Measurements from ENCODE around the gene RAN. TPM values are rescaled to one million over a fixed set of nuclear protein-coding genes. Genes with fewer than 3 reads are reported as not detected.

Gene RAN
- total and polyA plus RNA-seq, 5 donors from 2014 or later: 298 to 837 (median 688) TPM

DNA sequence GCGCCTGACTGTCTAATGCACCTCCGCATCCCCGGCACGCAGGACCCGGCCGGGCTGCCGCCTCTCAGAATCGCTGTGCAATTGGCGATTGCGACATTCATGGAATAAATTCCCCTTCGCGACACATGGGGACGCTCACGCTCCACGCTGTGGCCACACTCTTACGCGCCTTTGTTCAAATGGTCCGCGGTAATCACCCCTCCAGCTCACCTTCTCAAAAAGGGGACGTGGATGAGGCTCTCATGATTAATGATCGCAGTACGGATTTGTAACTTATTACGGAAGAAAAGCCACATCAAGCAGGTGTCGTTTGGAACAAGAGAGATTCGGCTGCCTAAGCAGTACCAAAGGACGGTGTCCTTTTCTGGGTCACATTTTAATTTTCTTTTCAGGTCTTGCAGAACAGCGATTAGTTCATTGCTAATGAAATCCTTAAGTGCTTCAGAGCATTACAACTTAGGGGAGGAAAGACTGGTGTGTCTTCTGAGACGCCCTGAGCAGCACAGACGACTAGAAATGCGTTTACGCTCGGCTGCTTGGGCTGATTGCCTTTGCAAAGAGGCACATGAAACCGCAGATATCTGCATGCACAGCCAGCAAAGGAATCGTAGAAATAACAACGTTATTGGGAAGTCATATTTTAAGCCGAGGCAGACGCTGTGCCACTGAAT lies 44.5 kb downstream of the RAN start:
- Mint-ChIP-seq H3K4me3 (no peak overlapping the region), H3K36me3 (no peaks in the 10 kb centered on the region), H3K27me3 (peaks cover 40% of the 10 kb centered on the region), H3K4me1 (peaks cover 0 to 4% (median 0%) of the 10 kb centered on the region in 4 donors), H3K27ac (peak overlapping the region in 1 of 3 donors; percentile 28), H3K9me3 (peaks cover 0 to 12% (median 8%) of the 10 kb centered on the region in 7 donors)
- Histone ChIP-seq H3K27ac (ENCODE audit: insufficient read depth, low read length, poor library complexity, severe bottlenecking) (no peak overlapping the region), H3K9me3 (ENCODE audit: control insufficient read depth in 2 of 2, low read length in 2 of 2) (peaks cover 0 to 11% of the 10 kb centered on the region in 2 experiments), H3K27me3 (ENCODE audit: control insufficient read depth, insufficient read depth, low read length) (peaks cover 11% of the 10 kb centered on the region), H3K4me3 (ENCODE audit: low read depth, low read length) (no peak overlapping the region), H3K4me1 (ENCODE audit: control insufficient read depth, insufficient read depth, low read length, poor library complexity, severe bottlenecking) (no peaks in the 10 kb centered on the region), H3K36me3 (ENCODE audit: control insufficient read depth, insufficient read depth, low read length) (no peaks in the 10 kb centered on the region)
- DNase-seq (peak in 1 of 3 donors; percentile 15), ATAC-seq (ENCODE audit: low read depth in 2 of 2) (peak in 1 of 2 donors; percentile 25)

DNA sequence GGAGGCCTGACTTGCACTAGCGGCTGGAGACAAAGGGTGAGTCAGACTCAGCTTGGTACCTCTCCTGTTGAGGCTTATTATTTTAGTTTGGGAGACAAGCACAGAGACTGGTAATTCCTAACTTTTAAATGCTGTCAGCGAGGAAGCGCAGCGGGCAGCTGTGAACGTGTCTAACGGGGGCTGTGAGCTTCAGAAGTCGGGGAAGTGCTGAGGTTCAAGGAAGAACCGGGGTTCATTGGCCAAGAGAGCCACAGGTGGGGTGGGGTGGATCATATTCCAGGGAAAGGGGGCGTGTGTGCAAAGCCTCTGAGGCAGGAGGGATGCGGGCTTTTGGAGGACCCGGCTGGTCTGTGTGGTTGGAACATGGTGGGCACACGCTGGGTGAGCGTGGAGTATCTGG lies 45.7 kb downstream of the RAN start:
- no peak overlapping the region for H3K4me3 Mint-ChIP-seq
- no peaks in the 10 kb centered on the region for H3K36me3 Mint-ChIP-seq
- Histone ChIP-seq H3K9me3 (ENCODE audit: control insufficient read depth in 2 of 2, low read length in 2 of 2) (no peaks in the 10 kb centered on the region), H3K27ac (ENCODE audit: insufficient read depth, low read length, poor library complexity, severe bottlenecking) (no peak overlapping the region), H3K4me3 (ENCODE audit: low read depth, low read length) (no peak overlapping the region), H3K27me3 (ENCODE audit: control insufficient read depth, insufficient read depth, low read length) (peaks cover 11% of the 10 kb centered on the region), H3K4me1 (ENCODE audit: control insufficient read depth, insufficient read depth, low read length, poor library complexity, severe bottlenecking) (no peaks in the 10 kb centered on the region), H3K36me3 (ENCODE audit: control insufficient read depth, insufficient read depth, low read length) (no peaks in the 10 kb centered on the region)
- ATAC-seq (ENCODE audit: low read depth in 2 of 2) (no peak), DNase-seq (no peak)
- peaks cover 0 to 10% (median 0%) of the 10 kb centered on the region in 7 donors for H3K9me3 Mint-ChIP-seq
- H3K27ac Mint-ChIP-seq: no peak overlapping the region
- H3K4me1 Mint-ChIP-seq: peaks cover 0 to 4% (median 0%) of the 10 kb centered on the region in 4 donors
- H3K27me3 Mint-ChIP-seq: peaks cover 32% of the 10 kb centered on the region

DNA sequence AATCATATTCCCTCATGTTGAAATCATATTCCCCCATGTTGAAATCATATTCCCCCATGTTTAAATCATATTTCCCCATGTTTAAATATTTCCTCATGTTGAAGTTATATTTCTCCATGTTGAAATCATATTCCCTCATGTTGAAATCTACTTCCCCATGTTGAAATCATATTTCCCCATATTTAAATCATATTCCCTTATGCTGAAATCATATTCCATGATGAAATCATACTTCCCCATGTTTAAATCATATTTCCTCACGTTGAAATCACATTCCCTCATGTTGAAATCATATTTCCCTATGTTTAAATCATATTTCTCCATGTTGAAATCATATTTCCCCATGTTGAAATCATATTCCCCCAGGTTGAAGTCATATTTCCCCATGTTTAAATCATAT lies 47.2 kb downstream of the RAN start:
- H3K27me3 ChIP-seq (ENCODE audit: control insufficient read depth, insufficient read depth, low read length): peaks cover 11% of the 10 kb centered on the region
- ATAC-seq (ENCODE audit: low read depth in 2 of 2): no peak
- Mint-ChIP-seq H3K4me3 (no peak overlapping the region), H3K36me3 (no peaks in the 10 kb centered on the region), H3K27me3 (peaks cover 32% of the 10 kb centered on the region), H3K27ac (no peak overlapping the region), H3K9me3 (peaks cover 0 to 12% (median 0%) of the 10 kb centered on the region in 7 donors), H3K4me1 (peaks cover 0 to 4% (median 0%) of the 10 kb centered on the region in 4 donors)
- H3K36me3 ChIP-seq (ENCODE audit: control insufficient read depth, insufficient read depth, low read length): no peaks in the 10 kb centered on the region
- H3K27ac ChIP-seq (ENCODE audit: insufficient read depth, low read length, poor library complexity, severe bottlenecking): no peak overlapping the region
- no peaks in the 10 kb centered on the region for H3K4me1 ChIP-seq (ENCODE audit: control insufficient read depth, insufficient read depth, low read length, poor library complexity, severe bottlenecking)
- H3K9me3 ChIP-seq (ENCODE audit: control insufficient read depth in 2 of 2, low read length in 2 of 2): no peaks in the 10 kb centered on the region
- H3K4me3 ChIP-seq (ENCODE audit: low read depth, low read length): no peak overlapping the region
- DNase-seq: no peak

DNA sequence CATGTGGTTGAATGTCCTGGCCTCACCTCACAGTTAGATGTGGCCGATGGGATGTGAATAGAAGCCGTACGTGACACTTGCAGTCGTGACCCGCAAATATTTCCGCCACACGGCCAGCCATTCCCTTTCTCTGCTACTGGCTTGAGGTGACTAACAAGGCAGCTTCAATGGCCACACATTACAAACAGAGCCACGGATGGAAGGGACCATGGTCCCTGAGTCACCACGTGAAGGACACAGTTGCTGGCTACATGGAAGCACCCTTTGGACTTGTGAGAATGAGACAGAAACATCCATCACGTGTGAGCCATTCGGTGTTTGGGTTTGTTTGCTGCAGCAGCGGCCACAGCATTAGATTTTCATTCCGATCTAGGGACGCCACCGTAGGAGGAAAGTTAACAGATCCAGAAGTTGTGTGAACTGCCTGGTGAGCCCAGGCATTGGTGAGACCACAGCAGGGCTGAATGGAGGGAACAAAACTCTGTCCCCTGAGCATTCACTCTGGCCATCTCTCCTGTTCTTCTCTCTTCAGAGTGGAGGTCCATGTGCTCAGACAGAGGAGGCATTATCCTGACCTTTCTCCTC lies 48.3 kb downstream of the RAN start:
- H3K4me1 ChIP-seq (ENCODE audit: control insufficient read depth, insufficient read depth, low read length, poor library complexity, severe bottlenecking): no peaks in the 10 kb centered on the region
- H3K36me3 Mint-ChIP-seq: no peaks in the 10 kb centered on the region
- no peaks in the 10 kb centered on the region for H3K9me3 ChIP-seq (ENCODE audit: control insufficient read depth in 2 of 2, low read length in 2 of 2)
- H3K4me1 Mint-ChIP-seq: peaks cover 0 to 4% (median 0%) of the 10 kb centered on the region in 4 donors
- no peak overlapping the region for H3K27ac ChIP-seq (ENCODE audit: insufficient read depth, low read length, poor library complexity, severe bottlenecking)
- peaks cover 11% of the 10 kb centered on the region for H3K27me3 ChIP-seq (ENCODE audit: control insufficient read depth, insufficient read depth, low read length)
- no peak overlapping the region for H3K4me3 ChIP-seq (ENCODE audit: low read depth, low read length)
- peaks cover 0 to 6% (median 0%) of the 10 kb centered on the region in 7 donors for H3K9me3 Mint-ChIP-seq
- ATAC-seq (ENCODE audit: low read depth in 2 of 2) (no peak), DNase-seq (no peak)
- no peak overlapping the region for H3K4me3 Mint-ChIP-seq
- no peak overlapping the region for H3K27ac Mint-ChIP-seq
- H3K27me3 Mint-ChIP-seq: peaks cover 27% of the 10 kb centered on the region
- no peaks in the 10 kb centered on the region for H3K36me3 ChIP-seq (ENCODE audit: control insufficient read depth, insufficient read depth, low read length)

DNA sequence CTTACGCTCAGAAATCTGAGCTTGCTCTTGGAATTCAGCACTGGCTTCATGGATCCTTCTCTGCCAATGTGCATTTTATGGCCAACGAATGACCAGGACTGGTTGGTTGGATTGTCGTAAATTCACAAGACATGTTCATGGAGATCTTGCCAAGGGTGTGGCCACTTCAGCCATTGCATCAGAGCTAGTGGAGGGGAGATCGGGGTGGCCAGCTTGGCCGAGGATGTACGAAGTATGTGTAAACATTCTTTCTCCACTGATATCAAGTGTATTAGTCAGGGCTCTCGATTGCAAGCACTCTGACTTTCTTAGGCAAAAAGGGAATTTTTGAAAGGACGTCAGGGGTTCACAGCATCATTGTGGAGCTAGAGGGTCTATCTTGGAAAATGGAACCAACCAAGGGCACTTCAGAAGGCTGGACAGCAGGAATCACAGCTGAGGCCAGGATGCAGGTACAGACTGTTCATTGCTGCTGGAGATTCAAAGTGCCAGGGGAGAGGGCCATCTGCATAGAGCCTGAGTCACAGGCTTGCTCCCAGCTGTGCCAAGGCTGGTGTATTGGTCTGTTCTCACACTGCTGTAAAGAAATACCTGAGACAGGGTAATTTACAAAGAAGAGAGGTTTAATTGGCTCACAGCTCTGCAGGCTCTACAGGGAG lies 49.0 kb downstream of the RAN start:
- Histone ChIP-seq H3K27me3 (ENCODE audit: control insufficient read depth, insufficient read depth, low read length) (peaks cover 11% of the 10 kb centered on the region), H3K36me3 (ENCODE audit: control insufficient read depth, insufficient read depth, low read length) (no peaks in the 10 kb centered on the region), H3K27ac (ENCODE audit: insufficient read depth, low read length, poor library complexity, severe bottlenecking) (no peak overlapping the region), H3K9me3 (ENCODE audit: control insufficient read depth in 2 of 2, low read length in 2 of 2) (no peaks in the 10 kb centered on the region), H3K4me3 (ENCODE audit: low read depth, low read length) (no peak overlapping the region), H3K4me1 (ENCODE audit: control insufficient read depth, insufficient read depth, low read length, poor library complexity, severe bottlenecking) (no peaks in the 10 kb centered on the region)
- peaks cover 23% of the 10 kb centered on the region for H3K27me3 Mint-ChIP-seq
- no peak overlapping the region for H3K27ac Mint-ChIP-seq
- H3K36me3 Mint-ChIP-seq: no peaks in the 10 kb centered on the region
- peaks cover 0 to 4% (median 0%) of the 10 kb centered on the region in 4 donors for H3K4me1 Mint-ChIP-seq
- ATAC-seq (ENCODE audit: low read depth in 2 of 2) (no peak), DNase-seq (no peak)
- peaks cover 0 to 6% (median 0%) of the 10 kb centered on the region in 7 donors for H3K9me3 Mint-ChIP-seq
- no peak overlapping the region for H3K4me3 Mint-ChIP-seq

DNA sequence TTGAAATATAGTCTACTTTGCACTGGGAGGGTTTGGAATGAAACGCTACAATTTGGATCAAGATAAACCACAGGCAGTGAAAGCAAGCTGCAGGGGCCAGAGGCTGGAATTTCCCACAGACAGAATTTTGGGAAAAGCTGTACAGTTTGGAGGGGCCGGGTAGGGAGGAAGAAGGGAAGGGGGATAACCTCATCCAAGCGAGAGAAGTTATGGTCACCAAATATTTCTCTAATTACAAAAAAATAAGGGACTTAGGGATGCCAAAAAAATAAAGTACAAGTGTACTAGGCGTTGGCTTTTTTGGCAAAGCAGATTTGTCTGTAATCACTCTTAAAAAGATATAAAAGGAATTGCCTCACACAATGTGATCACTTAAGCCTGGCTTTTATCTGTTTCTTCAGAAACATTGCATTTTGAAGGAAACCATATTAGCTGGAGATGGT lies 50.7 kb downstream of the RAN start:
- H3K27me3 Mint-ChIP-seq: peaks cover 11% of the 10 kb centered on the region
- ATAC-seq (ENCODE audit: low read depth in 2 of 2) (no peak), DNase-seq (no peak)
- no peak overlapping the region for H3K27ac Mint-ChIP-seq
- H3K4me3 Mint-ChIP-seq: no peak overlapping the region
- no peak overlapping the region for H3K27ac ChIP-seq (ENCODE audit: insufficient read depth, low read length, poor library complexity, severe bottlenecking)
- H3K4me1 ChIP-seq (ENCODE audit: control insufficient read depth, insufficient read depth, low read length, poor library complexity, severe bottlenecking): no peaks in the 10 kb centered on the region
- peaks cover 0 to 3% (median 0%) of the 10 kb centered on the region in 7 donors for H3K9me3 Mint-ChIP-seq
- peaks cover 3% of the 10 kb centered on the region for H3K27me3 ChIP-seq (ENCODE audit: control insufficient read depth, insufficient read depth, low read length)
- no peaks in the 10 kb centered on the region for H3K9me3 ChIP-seq (ENCODE audit: control insufficient read depth in 2 of 2, low read length in 2 of 2)
- no peaks in the 10 kb centered on the region for H3K4me1 Mint-ChIP-seq
- no peaks in the 10 kb centered on the region for H3K36me3 Mint-ChIP-seq
- H3K4me3 ChIP-seq (ENCODE audit: low read depth, low read length): no peak overlapping the region
- no peaks in the 10 kb centered on the region for H3K36me3 ChIP-seq (ENCODE audit: control insufficient read depth, insufficient read depth, low read length)

DNA sequence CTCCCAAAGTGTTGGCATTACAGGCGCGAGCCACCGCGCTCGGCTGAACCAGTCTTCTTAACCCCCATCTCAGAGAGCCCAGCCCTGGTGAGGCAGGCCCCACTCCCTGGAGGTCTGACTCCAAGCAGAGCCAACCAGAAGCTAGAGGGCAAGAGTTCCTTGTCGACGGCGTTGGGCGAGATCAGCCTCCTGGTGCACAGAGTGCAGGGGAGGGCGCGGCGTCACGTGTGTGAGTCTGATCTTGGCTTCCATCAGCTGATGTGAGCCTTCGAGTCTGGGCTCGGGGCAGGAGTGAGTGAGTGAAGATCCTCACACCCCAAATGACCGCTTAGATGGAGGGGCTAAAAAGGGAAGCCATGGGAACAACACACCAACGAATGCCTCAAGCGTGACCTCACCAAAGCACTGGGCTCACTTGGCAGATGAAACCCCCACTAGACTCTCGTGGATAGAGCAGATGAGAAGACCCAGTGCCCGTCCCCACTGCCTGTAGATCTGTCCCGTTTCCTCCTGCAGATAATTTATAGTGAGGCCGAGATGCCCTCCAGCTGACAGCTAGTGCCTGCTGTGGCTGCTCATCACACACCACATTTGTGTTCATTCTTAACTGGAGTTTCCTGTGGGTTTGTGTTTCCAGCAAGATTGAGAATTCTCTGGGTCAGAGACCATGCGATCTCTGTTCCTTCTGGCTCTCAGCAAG lies 53.2 kb downstream of the RAN start:
- Histone ChIP-seq H3K27ac (ENCODE audit: insufficient read depth, low read length, poor library complexity, severe bottlenecking) (no peak overlapping the region), H3K36me3 (ENCODE audit: control insufficient read depth, insufficient read depth, low read length) (no peaks in the 10 kb centered on the region), H3K4me1 (ENCODE audit: control insufficient read depth, insufficient read depth, low read length, poor library complexity, severe bottlenecking) (no peaks in the 10 kb centered on the region), H3K27me3 (ENCODE audit: control insufficient read depth, insufficient read depth, low read length) (no peaks in the 10 kb centered on the region), H3K4me3 (ENCODE audit: low read depth, low read length) (no peak overlapping the region), H3K9me3 (ENCODE audit: control insufficient read depth in 2 of 2, low read length in 2 of 2) (no peaks in the 10 kb centered on the region)
- ATAC-seq (ENCODE audit: low read depth in 2 of 2) (no peak), DNase-seq (no peak)
- Mint-ChIP-seq H3K27ac (no peak overlapping the region), H3K36me3 (no peaks in the 10 kb centered on the region), H3K27me3 (peaks cover 11% of the 10 kb centered on the region), H3K9me3 (peaks cover 0 to 3% (median 0%) of the 10 kb centered on the region in 7 donors), H3K4me3 (no peak overlapping the region), H3K4me1 (no peaks in the 10 kb centered on the region)

Measured in CD4-positive, CD25-positive, alpha-beta regulatory T cell (primary cell).